IMR-90 (cell line): Measurements from ENCODE around the gene MTUS2. TPM values are rescaled to one million over a fixed set of nuclear protein-coding genes. Genes with fewer than 3 reads are reported as not detected.

ENCODE experiments used
- ATAC-seq: fragments of 200-7000 bp; cut with Tn5 transposase; 2 replicates; pipeline ENCODE4 v1.9.1; 2020; ENCODE audit warnings: low read depth, mild to moderate bottlenecking, moderate library complexity
- BruUV-seq: library from RNA; stranded (reverse); fragments of 400-500 nt; replicated peaks from 2 replicates; lab custom pipeline; 2021; lab: Mats Ljungman, UMichigan
- CTCF ChIA-PET: fragments of 300-600 bp; formaldehyde crosslinking; extraction: SDS; loops from one replicate; lab custom pipeline; 2021; ENCODE audit warnings: antibody characterized with exemption; lab: Yijun Ruan, JAX
- POLR2A ChIA-PET: fragments of 300-600 bp; sonication (Branson Sonifier 250); formaldehyde crosslinking; loops from one replicate; lab custom pipeline; 2022; ENCODE audit warnings: antibody characterized with exemption; ENCODE audit not compliant: unreplicated experiment; lab: Charles Lee
- DNase-seq: peaks from one replicate; pipeline ENCODE4 v3.0.0; 2013
- H2AFZ ChIP-seq: replicated peaks from 2 replicates; pipeline ENCODE3; 2013; ENCODE audit warnings: low read length, mild to moderate bottlenecking; ENCODE audit not compliant: poor library complexity
- H2AK5ac ChIP-seq: 2 replicates; pipeline ENCODE4 v1.6.1; 2013; ENCODE audit warnings: low read depth, low read length, inconsistent platforms
- H2AK9ac ChIP-seq: replicated peaks from 2 replicates; pipeline ENCODE3; 2013; ENCODE audit warnings: mild to moderate bottlenecking, low read depth, low read length, moderate library complexity; ENCODE audit not compliant: poor library complexity
- H2BK120ac ChIP-seq: 2 replicates; pipeline ENCODE4 v1.6.1; 2013; ENCODE audit warnings: low read depth, low read length, inconsistent platforms
- H2BK15ac ChIP-seq: 3 replicates; pipeline ENCODE4 v1.6.1; 2013; ENCODE audit warnings: low read depth, low read length, inconsistent platforms
- H2BK20ac ChIP-seq: 2 replicates; pipeline ENCODE4 v1.6.1; 2013; ENCODE audit warnings: low read depth, mild to moderate bottlenecking, inconsistent platforms, low read length, moderate library complexity
- H2BK5ac ChIP-seq: 2 replicates; pipeline ENCODE4 v1.6.1; 2013; ENCODE audit warnings: mild to moderate bottlenecking, low read depth, low read length, inconsistent platforms; ENCODE audit not compliant: poor library complexity, severe bottlenecking
- H3K14ac ChIP-seq: replicated peaks from 2 replicates; pipeline ENCODE4 v1.6.1; 2013; ENCODE audit warnings: low read depth, low read length, inconsistent platforms
- H3K18ac ChIP-seq: 2 replicates; pipeline ENCODE4 v1.6.1; 2013; ENCODE audit warnings: low read depth, low read length, control low read depth
- H3K23ac ChIP-seq: 2 replicates; pipeline ENCODE4 v1.6.1; 2013; ENCODE audit warnings: low read depth, low read length, inconsistent platforms
- H3K27ac ChIP-seq: 2 replicates; pipeline ENCODE4 v1.5.1; 2013; ENCODE audit warnings: mild to moderate bottlenecking, control low read depth, low read length; ENCODE audit not compliant: insufficient read depth
- H3K27me3 ChIP-seq: 2 replicates; pipeline ENCODE4 v1.6.1; 2013; ENCODE audit warnings: low read length; ENCODE audit not compliant: control insufficient read depth, insufficient read depth
- H3K36me3 ChIP-seq: 2 replicates; pipeline ENCODE4 v1.6.1; 2013; ENCODE audit warnings: low read length, mixed read lengths; ENCODE audit not compliant: control insufficient read depth, insufficient read depth
- H3K4ac ChIP-seq: 2 replicates; pipeline ENCODE4 v1.6.1; 2013; ENCODE audit warnings: low read depth, low read length, inconsistent platforms
- H3K4me1 ChIP-seq: 2 replicates; pipeline ENCODE4 v1.6.1; 2013; ENCODE audit warnings: low read length, mixed read lengths; ENCODE audit not compliant: control insufficient read depth, insufficient read depth
- H3K4me2 ChIP-seq: 2 replicates; pipeline ENCODE4 v1.6.1; 2013; ENCODE audit warnings: low read depth, mild to moderate bottlenecking, control low read depth, low read length, moderate library complexity
- H3K4me3 ChIP-seq: 2 replicates; pipeline ENCODE4 v1.5.1; 2013; ENCODE audit warnings: low read depth, mild to moderate bottlenecking, control low read depth, low read length, moderate library complexity; ENCODE audit not compliant: insufficient read depth
- H3K56ac ChIP-seq: 2 replicates; pipeline ENCODE4 v1.6.1; 2013; ENCODE audit warnings: low read length, inconsistent platforms; ENCODE audit not compliant: insufficient read depth; ENCODE audit errors: extremely low read depth
- H3K79me1 ChIP-seq, 2 experiments: 2 replicates each; pipeline ENCODE4 v1.6.1; 2013; ENCODE audit warnings: low read length in 2 of 2, inconsistent platforms in 1 of 2, low read depth in 1 of 2
- H3K9ac ChIP-seq: 2 replicates; pipeline ENCODE4 v1.6.1; 2013; ENCODE audit warnings: low read depth, low read length, control low read depth
- H3K9me1 ChIP-seq: 2 replicates; pipeline ENCODE4 v1.6.1; 2013; ENCODE audit warnings: low read length, inconsistent platforms; ENCODE audit not compliant: insufficient read depth
- H3K9me3 ChIP-seq: 2 replicates; pipeline ENCODE4 v1.6.1; 2013; ENCODE audit warnings: low read length; ENCODE audit not compliant: control insufficient read depth, insufficient read depth
- H4K20me1 ChIP-seq: 2 replicates; pipeline ENCODE4 v1.6.1; 2013; ENCODE audit warnings: low read length, inconsistent platforms; ENCODE audit not compliant: insufficient read depth
- H4K5ac ChIP-seq: 2 replicates; pipeline ENCODE4 v1.6.1; 2013; ENCODE audit warnings: mild to moderate bottlenecking, low read depth, low read length, control low read depth
- H4K8ac ChIP-seq, 2 experiments: 2 replicates each; pipeline ENCODE4 v1.6.1; 2013; ENCODE audit warnings: low read depth in 2 of 2, low read length in 2 of 2, control low read depth in 1 of 2, inconsistent platforms in 1 of 2
- H4K91ac ChIP-seq: 2 replicates; pipeline ENCODE4 v1.6.1; 2013; ENCODE audit warnings: low read depth, low read length, inconsistent platforms; ENCODE audit not compliant: insufficient read depth
- CEBPB ChIP-seq: IDR thresholded peaks from 2 replicates; pipeline ENCODE4 v1.6.1; 2012; ENCODE audit warnings: low read depth, low read length, improper control_type of control experiment
- CHD1 ChIP-seq: IDR thresholded peaks from 2 replicates; pipeline ENCODE4 v1.6.1; 2012; ENCODE audit warnings: low read depth, low read length, improper control_type of control experiment
- CTCF ChIP-seq: conservative IDR thresholded peaks from 2 replicates; pipeline ENCODE4 v1.5.1; 2012; ENCODE audit warnings: mild to moderate bottlenecking, low read depth, low read length, improper control_type of control experiment
- FOS ChIP-seq: fragments of 150-350 bp; IDR thresholded peaks from 2 replicates; pipeline ENCODE4 v1.6.1; 2016; ENCODE audit warnings: low read depth, low read length
- MAFK ChIP-seq: IDR thresholded peaks from 2 replicates; pipeline ENCODE4 v1.6.1; 2012; ENCODE audit warnings: low read depth, low read length, improper control_type of control experiment
- POLR2A ChIP-seq: IDR thresholded peaks from 2 replicates; pipeline ENCODE4 v1.6.1; 2012; ENCODE audit warnings: mild to moderate bottlenecking, low read depth, low read length
- RAD21 ChIP-seq: IDR thresholded peaks from 2 replicates; pipeline ENCODE4 v1.6.1; 2012; ENCODE audit warnings: low read length, improper control_type of control experiment
- RCOR1 ChIP-seq: IDR thresholded peaks from 2 replicates; pipeline ENCODE4 v1.6.1; 2012; ENCODE audit warnings: mild to moderate bottlenecking, low read length, improper control_type of control experiment; ENCODE audit not compliant: insufficient replicate concordance
- WGBS, 2 experiments: methylation state at CpG; one replicate each; pipeline versions ENCODE4 v1.1.5 to v1.1.7; 2013; ENCODE audit warnings: missing lambda C conversion rate in 2 of 2; ENCODE audit not compliant: insufficient read length in 1 of 2; ENCODE audit errors: extremely low coverage in 2 of 2; 5-methylcytosine and 5-hydroxymethylcytosine counted together
- dilution Hi-C: fragments of 300-500 bp; cut with HindIII; formaldehyde crosslinking; loops from one replicate; pipeline ENCODE4 v1.14.3; 2018; ENCODE audit warnings: low sequenced_read_pairs; ENCODE audit not compliant: unreplicated experiment
- in situ Hi-C: fragments of 300-500 bp; cut with MboI; formaldehyde crosslinking; loops from 3 replicates; pipeline ENCODE4 v1.14.3; 2019; ENCODE audit warnings: low sequenced_read_pairs, inconsistent platforms, mixed read lengths
- intact Hi-C: fragments of 100-400 bp; cut with micrococcal nuclease; formaldehyde crosslinking; loops from 2 replicates; pipeline ENCODE4 v1.10.0; 2022
- polyA plus RNA-seq, 3 experiments: library from polyadenylated mRNA; depleted of rRNA; stranded (reverse); fragments of >200 nt; gene quantifications; 2 replicates each; pipeline ENCODE4 v1.2.3, GENCODE V29; 2012; ENCODE audit warnings: low replicate concordance in 1 of 3
- total RNA-seq: library from RNA; depleted of rRNA; stranded (reverse); fragments of >200 nt; gene quantifications from 2 replicates; pipeline ENCODE4 v1.2.3, GENCODE V29; 2012
- TF ChIP-seq, protein P1 (sequence below): fragments of 150-350 bp; IDR thresholded peaks from 2 replicates; pipeline ENCODE4 v1.6.1; 2016; ENCODE audit warnings: low read depth, mild to moderate bottlenecking, low read length, moderate library complexity, borderline replicate concordance

Gene MTUS2
- total and polyA plus RNA-seq, 2 of the 4 experiments (the other 2 are of a cell fraction), result under 0.01 to 0.02 TPM

DNA sequence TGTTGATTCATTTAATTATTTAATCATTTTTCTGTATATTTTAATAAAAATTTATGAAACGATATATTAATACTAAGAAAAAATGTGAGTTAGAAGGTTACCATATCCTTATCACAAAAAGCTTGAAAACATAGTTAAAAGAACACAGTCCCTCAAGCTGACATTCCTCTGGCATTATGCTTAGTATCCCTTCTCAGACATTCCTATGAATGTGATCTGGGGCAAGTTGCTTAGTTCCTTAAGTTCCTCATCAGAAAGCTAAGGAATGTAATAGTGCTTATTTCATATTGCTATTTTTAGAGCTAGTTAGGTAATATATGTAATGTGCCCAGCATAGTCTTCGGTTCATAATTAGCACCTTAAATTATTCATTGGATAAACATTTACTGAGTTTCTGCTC, 122.8 kb downstream of the MTUS2 start:
- dilution Hi-C loops (no loop called here), intact Hi-C loops (no loop called here), in situ Hi-C loops (no loop called here)
- Histone ChIP-seq H2AFZ (no peak overlapping the region), H3K23ac (no peak overlapping the region), H4K8ac (no peak overlapping the region), H3K56ac (no peak overlapping the region), H3K4me1 (no peaks in the 10 kb centered on the region), H2BK20ac (no peak overlapping the region), H3K18ac (no peak overlapping the region), H4K20me1 (no peaks in the 10 kb centered on the region), H3K14ac (no peak overlapping the region), H3K4me2 (no peak overlapping the region), H3K79me1 (no peaks in the 10 kb centered on the region), H3K9me3 (peaks cover 4% of the 10 kb centered on the region; the same call in 1 of the 2 replicates), H3K9me1 (no peaks in the 10 kb centered on the region), H4K5ac (no peak overlapping the region), H2BK120ac (no peak overlapping the region), H3K4me3 (no peak overlapping the region), H2BK15ac (no peak overlapping the region), H4K91ac (no peak overlapping the region), H3K9ac (no peak overlapping the region), H3K27ac (no peak overlapping the region), H2AK5ac (no peak overlapping the region), H2BK5ac (no peak overlapping the region), H3K27me3 (no peaks in the 10 kb centered on the region), H3K36me3 (no peaks in the 10 kb centered on the region), H2AK9ac (no peak overlapping the region), H3K4ac (no peak overlapping the region)
- WGBS, 2 experiments, result no CpG with 5 or more reads among the region's 2 CpGs
- no peak for DNase-seq
- ATAC-seq, result no peak
- ChIA-PET CTCF (no interaction called here), POLR2A (no interaction called here)
- TF ChIP-seq, protein P1, sequence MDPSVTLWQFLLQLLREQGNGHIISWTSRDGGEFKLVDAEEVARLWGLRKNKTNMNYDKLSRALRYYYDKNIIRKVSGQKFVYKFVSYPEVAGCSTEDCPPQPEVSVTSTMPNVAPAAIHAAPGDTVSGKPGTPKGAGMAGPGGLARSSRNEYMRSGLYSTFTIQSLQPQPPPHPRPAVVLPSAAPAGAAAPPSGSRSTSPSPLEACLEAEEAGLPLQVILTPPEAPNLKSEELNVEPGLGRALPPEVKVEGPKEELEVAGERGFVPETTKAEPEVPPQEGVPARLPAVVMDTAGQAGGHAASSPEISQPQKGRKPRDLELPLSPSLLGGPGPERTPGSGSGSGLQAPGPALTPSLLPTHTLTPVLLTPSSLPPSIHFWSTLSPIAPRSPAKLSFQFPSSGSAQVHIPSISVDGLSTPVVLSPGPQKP, result no peak
- TF ChIP-seq CTCF (no peak), POLR2A (no peak), CHD1 (no peak), FOS (no peak), RCOR1 (no peak), CEBPB (no peak), RAD21 (no peak), MAFK (no peak)
- no TSS peak for BruUV-seq
